DMS79 treated with DMSO at 0.1 percent for 48 hours (cell line): Measurements from ENCODE around the gene CAPZB.

Experiments
- DNase-seq: peaks from one replicate; lab custom pipeline; 2025; lab: John Stamatoyannopoulos, UW

CAPZB gene

DNA sequence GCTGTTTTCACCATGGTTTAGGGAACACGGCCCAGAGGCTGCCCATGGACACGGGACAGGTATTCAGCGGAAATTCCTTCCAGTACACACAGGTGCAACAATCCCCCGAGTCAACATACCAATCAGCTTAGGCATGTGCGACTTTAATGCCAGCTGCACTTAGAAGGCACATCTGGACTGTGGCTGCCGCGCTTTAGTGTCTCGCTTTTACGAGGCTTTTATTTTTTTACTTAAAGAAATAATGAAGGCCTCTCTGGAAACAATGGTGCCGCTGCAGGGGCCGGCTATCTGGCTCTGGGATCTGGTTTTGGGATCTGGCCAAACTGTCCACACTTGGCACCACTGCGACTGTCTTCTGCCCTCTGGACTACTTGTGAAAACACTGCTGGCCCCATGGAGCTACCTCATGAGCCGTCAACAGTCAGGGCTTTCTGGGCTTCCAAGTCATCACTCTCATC lies 117.7 kb downstream of the CAPZB start:
- peak; percentile 41 for DNase-seq

DNA sequence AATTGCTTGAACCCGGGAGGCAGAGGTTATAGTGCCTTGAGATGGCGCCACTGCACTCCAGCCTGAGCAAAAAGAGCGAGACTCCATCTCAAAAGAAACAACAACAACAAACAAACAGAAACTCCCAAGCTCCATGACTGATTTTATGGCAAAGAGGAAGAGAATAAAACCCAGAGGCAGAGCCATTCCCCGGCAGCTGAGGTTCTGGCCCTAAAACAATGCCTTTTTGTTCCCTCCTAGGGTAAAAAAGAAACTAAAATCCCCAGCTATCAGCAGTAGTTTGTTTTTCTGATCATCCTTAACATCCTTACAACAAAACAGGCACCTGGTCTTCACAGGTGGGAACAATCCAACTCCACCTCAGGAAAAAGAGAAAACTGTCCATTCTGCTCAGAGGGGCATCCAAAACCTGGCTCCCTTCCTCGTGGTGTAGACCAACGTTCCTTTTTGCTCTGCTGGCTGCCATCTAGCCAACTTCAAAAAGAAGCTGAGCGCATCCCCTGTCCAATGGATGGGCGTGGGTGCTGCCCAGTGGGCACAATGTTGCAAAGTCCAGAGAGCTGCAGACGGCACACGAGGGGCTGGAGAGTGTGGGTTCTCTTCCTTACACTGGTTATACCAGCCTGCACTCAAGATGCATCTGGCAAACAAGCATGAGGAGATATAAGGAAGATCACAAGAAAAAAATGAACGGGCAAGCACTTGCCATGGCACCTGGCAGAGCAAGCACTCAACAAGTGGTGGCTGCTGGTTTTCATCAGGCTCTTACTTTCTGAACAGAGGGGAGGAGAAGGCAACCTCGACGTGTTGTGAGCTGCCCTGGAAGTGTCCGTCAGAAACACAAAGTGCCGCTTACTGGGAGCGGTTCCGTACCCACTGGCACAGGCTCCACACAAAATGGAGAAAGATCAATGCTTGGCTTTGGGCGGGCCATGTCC lies 118.5 kb downstream of the CAPZB start:
- peak; percentile 7 for DNase-seq

DNA sequence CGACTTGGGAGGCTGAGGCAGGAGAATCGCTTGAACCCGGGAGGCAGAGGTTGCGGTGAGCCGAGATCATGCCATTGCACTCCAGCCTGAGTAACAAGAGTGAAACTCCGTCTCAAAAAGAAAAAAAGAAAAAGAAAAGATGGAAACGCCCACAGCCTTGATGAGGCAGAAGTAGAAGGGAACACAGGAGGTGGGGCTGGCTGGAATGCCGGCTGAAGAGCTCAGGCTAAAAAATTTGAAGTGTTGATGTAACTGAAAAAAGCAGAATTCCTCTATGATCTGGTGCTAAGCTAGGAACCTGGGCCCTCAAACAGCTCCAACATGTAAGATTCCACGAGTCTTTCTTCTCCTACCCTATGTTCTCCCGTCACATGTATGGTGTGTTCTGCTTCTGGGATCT lies 119.6 kb downstream of the CAPZB start:
- DNase-seq, result no peak

DNA sequence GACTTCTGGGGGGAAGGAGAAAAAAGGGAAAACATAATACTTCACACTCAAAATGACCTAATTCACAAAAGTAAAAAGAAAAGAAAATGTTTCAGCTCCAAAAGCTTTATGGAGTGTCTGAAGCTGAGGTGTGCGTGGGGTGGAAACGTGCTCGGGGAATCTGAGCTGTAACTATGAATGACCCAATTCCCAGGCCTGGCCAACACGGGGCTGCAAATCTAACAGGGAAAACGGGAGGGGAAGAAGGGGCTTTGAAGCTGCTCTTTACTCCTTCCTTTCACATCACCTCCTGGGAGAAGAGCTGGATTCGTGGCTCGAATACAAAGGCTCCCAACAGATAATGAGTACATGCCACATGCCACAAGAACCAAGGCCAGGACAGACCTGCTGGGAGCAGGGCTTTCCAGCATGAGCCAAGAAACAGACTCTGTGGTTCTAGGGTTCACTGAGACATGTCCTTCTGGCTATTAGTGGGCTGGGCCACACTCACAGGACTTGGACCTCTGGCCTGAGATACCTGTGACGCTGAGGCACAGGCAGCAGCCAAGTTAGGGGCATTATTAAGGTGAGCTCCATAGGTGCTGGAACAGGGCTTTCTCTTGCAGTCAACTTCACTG lies 121.7 kb downstream of the CAPZB start:
- no peak for DNase-seq

DNA sequence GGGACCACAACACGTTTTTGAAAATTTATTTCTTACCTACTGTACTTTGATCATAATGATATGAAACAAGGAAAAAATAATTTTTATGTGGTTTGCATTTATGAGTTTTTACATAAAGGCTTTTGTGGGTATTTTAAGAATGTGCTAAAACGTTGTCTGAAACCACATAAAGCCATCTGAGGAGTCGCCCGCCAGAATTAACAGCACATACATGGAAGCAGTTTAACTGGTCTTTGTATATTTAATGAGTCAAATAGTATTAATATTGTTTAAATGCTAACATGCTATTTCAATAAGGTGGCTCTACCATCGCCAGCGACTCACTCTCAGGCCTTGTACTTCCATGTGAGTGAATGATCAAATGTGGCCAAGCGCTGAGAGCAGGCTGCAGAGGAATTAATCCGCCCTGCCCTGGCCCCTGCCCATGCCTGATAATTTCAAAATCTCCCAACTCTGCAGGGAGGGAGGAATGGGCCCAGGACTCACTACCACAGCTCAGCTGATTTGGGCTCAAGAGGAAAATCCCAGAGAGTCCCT lies 123.7 kb downstream of the CAPZB start:
- DNase-seq, result peak; percentile 59

DNA sequence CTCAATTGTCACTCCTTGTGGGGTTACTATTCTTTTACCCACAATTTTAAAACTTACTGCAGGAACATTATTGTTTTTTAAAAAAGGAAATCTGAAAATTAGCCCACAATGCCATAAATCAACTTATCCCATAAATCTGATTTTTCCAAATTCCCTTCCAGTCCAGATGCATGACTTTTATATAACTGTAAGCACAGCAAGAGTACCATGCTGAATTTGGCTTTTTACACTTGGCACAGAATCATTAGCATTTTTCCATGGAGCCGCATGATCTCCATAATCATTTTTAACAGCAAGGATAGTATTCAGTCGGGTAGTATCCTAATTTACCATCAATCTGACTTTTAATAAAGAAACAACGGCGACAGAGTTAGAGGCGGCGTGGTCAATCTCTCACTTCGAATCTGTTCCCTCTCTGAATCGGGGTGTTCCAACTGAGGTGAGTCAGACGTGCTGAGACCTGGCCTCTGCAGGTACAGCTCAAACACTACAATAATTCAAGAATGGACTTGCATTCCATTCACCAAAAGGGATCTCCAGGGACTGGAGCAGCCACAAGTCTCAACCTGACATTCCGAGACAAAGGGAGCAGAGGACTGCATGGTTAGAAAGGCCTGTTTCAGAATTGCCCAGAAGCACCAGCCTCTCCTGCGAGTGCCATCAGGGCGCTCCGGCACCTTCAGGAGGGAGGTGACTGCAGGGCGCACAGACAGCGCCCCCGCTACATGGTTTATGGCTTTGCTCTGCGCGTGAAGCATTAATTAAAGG lies 124.3 kb downstream of the CAPZB start:
- DNase-seq, result peak; percentile 89

DNA sequence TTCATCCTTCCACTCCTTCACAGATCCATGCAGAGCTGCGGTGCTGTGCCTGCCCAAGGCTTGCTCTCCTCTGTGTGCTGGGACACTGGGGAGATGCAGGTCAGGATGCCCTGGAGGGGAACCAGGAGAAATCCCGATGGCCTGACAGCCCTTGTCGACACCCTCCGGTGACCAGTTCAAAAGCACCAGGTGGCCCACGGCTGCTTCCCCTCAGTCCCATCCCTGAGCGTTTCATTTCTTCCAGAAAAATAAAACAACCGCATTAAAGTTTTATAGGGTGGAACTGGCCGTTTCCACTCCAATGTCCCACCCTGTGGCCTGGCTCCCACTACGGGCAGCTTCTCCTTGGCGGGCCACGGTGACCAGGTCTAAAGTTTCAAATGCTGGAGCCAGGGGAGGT lies 124.9 kb downstream of the CAPZB start:
- DNase-seq, result no peak

DNA sequence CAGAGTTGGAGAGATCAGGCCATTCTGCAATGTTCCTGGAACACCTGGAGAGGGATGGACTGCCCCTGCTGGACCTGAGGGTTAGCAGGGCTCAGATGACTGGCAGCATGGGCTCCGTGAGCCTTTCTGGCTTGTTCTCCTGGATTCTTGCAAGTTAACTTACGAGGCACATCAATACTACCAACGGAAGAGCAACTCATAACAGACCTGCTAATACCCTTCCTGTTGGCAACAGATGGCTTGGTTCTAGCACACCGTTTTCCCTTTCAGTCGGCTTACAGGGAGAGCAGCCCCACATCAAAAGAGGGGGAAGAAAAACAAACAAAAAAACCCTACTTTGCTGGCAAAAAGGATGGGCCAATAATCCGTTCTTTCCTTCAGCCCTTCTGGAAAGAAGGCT lies 125.3 kb downstream of the CAPZB start:
- no peak for DNase-seq

DNA sequence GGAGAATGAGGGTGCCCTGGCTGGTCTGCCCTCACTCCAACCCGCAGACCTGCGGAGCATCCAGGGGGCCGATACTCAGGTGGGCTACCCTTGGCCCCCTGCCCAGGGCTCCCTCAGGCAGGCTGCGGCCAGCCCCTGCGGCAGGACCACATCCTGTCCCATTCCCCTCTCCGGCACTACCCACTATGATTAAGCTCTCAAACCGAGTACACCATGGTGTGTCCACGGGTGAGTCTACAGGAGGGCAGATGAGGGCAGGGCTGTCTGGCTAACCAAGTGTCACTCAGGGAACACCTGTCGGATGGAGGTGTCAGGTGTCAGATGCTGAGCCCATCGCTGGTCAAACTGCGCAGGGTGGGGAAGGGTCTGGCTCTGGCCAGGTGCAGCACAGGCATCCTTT lies 126.0 kb downstream of the CAPZB start:
- DNase-seq, result peak; percentile 62

DNA sequence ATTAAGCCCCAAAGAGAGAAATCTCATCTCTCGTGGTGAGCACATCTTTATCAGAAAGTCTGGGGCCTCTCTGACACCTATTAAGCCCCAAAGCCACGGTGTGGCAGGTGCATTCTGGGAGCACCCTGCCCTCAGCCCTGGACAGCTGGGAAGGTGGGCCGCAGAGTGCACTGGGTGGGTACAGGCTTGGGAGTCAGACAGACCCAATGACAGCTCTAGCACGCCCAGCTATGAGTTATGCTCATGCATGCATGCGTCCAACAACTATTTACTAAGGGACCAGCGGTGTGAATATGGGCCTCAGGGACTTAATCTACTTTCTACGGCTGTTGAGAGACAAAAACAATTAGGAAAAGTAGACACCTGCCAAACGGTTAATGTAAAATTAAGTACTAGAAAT lies 126.6 kb downstream of the CAPZB start:
- DNase-seq, result no peak

DNA sequence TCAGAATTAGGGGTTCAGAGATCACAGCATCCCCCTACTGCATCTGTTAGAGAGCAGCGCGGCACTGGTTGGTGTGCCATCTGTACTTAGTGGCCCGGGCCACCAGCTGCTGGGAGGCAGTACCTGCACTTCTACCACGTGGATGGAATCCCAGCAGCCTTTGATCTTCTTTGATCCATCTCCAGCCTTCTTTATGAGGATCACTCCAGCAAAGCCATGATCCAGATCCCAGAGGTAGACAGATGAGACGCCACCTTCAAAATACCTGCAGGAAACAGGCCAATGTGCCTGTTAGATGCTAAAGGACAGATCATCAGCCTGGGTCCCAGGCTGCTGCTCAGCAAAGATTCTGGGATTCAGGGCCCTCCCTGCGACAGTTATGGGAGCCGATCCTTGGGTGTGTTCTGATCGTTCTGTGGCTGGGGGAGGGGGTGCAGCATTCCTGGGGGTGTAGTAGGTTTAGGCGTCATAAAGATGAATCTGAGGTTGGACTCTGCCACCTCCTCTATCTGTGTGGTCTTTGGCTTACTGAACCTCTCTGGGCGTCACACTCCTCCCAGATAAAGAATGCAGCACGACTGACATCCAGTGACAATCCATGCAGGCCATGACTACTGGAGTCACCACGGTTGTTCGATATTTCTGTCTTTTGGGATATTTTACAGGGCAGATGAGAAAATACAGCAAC lies 127.9 kb downstream of the CAPZB start:
- DNase-seq, result no peak

DNA sequence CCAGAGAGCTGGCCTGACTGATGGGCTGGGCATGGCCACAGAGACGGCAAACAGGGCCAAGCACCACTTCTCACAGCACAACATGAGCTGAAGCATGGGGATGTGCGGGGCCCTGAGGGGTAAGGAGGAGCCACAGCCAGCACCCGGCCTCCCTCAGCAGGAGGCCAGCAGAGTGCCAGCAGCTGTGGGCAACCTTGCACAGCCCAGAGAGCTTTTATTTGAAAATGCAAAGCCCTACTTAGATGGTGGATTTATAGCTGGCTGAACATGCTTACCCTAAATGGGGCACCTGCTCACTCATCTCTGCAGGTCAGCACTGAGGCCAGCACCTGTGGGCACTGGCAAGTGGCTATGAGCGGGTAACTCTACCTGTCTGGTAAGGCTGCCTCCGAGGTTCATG lies 129.1 kb downstream of the CAPZB start:
- DNase-seq, result peak; percentile 93

DNA sequence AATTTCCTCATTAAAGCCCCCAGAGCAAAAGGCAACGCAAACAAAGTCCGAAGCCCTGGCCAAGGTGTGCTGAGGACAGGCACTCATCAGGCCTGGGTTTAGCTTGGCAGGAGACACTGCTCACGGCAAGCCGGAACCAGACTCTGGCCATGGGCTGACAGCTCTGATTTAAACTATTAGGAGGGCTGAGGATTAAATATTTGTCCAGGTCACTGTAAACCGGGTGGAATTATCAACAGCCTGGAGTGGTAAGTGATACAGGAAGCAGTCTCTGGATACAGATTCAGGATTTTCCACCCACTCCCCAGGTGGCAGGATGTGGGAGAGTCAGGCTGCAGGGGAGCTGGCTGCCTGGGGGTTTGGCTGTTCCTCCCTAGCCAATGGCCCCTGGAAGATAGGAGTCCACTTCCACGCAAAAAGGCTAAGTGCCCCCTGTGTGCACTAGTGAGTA lies 130.8 kb downstream of the CAPZB start:
- no peak for DNase-seq

DNA sequence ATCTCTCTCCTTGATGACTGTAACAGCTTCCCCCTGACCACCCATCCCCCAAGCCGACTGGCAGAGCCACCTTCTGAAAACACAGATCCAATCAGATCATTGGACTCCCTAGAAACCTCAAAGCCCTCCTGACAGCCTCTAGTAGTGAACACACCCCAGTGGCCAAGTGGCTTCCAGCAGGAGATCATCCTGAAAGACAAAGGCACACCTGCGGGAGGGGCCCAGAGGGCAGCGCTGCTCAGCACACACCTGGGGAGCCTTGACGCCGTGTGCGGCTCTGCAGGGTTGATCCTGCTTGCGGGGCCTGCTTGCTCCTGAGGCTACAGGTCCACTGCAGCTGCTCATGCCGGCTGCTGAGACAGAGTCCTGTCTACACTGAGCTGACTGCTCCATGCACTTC lies 131.7 kb downstream of the CAPZB start:
- DNase-seq, result peak; percentile 86

DNA sequence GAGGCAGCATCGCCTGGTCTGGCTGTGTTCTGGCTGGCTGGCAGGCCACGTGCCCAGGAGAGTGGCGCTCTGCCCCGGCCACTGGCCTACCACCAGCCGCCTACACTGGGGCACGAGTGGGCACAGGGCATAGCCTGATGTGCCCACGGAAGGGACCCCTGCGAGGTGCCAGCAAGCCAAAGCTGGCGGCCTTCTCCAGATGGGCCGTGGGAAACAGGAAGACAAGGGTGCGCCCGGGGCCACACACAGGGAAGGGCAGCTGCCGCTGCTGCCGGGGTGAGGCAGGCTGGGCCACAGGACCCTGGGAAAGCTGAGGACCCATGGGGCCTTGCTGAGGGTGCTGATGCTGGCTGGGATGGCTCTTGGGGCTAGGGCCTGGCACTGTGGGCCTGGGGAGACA lies 132.5 kb downstream of the CAPZB start:
- no peak for DNase-seq

DNA sequence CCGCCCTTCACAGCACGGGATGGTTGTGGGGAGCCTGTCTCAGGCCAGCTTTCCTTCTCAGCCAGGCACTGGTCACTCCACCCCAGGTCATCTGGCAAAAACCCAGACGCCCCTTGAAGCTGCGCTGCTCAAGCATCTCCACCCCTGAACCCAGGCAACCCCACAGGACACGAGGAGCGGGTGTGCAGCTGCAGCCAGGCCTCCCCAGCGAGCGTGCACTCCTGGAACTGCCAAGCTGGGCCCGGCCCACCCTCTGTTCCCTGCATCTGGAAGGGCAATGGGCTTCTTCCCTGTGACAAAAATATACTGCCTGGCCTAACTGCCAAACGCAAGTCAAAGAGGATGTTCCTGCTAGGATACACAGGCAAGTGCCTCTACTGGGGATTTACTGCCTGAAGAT lies 133.5 kb downstream of the CAPZB start:
- DNase-seq, result no peak

DNA sequence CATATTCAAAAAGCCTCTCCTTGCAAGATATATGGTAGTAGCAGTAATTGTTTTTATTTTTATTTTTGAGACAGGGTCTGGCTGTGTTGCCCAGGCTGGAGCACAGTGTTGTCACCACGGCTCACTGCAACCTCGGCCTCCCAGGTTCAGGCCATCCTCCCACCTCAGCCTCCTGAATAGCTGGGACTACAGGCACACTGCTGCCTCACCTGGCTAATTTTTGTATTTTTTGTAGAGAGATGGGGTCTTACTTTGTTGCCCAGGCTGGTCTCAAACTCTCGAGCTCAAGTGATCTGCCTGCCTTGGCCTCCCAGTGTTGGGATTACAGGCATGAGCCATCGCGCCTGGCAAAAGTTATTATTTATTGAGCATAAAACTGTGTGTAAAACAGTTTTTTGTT lies 134.8 kb downstream of the CAPZB start:
- DNase-seq, result no peak

DNA sequence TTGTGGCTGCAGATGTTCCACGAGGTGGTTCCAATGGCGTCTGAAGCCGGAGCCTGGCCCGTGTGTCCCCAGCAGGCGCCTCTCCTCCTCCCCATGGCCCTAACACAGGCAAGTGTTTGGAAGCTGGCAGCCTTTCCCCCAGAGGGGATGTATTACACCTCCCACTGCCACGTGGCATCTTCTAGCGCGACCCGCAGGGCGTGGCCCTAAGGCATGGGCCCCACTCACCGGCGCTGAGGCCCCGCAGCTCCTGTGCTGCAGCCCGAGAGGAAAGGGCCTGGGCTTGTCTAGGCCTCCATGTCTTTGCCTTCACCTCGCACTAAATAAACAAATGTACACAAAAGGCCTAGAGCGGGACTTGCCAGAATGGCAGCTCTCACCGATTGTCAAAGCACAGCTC lies 135.3 kb downstream of the CAPZB start:
- no peak for DNase-seq

DNA sequence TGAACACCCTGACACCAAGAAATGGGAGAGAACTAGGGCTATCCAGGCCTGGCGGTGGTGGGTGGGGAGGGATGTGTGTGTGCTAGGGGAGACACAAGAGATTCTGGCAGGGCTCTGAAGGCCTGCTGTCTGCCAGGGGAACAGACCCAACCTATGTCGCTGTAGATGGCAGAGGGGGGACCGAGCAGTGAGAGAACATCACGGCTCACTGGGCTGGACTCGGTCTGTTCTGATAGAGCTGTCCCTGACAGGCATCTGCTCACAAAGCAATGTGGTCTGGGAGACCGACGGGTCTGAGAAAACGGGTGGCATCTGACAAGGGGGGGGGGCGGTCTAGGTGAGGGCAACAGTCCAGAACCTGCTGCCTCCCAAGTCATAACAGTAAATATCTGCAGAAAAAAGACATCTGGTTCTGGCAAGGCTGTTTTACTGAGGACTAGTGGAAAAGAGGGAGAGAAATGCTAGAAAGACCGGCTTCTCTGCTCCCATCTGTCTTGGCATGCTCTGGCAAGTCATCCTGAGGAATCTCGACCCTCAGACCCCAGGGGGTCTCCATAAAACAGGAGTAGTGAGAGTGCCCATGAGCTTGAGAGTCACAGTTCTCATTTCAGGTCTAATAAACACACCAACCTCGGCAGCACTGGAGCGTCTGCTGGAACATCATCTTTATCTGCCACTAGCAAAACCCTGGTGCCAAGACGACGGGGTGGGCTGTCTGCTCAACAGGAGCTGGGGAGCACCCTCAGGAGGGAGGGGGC lies 136.7 kb downstream of the CAPZB start:
- DNase-seq, result peak; percentile 27

DNA sequence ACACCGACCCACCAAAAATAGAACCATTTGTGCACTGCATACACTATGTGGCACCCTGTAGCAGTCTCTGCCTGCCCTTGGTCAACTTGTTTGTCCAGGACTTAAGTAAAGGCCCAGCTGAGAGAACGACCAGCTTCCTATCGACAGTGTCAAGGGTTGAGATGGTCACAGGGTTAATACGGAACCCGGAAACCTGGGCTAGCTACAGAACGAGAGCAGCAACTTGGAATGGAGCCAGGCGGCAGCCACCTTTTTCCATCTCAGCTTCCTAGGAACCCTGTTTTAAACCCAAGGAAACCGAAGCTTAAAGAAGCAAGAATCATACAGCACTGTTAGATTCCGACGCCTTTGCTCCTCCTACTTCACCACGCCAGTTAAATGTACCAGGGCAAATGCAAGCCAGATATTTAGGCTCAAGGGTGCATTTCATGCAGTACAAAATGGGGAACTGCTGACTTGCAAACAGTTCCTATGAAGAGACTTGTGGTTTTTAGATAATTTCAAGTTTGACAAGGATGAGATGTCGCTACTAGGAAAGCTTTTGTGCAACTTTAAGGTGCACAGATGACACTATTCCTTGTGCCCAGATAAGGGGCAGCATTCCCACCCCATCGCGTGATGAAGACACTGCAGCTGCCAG lies 137.7 kb downstream of the CAPZB start:
- DNase-seq, result peak; percentile 34
